Cardiac muscle cell (in vitro differentiated cells and primary cell): Measurements from ENCODE around the gene CCDC88C. TPM values are rescaled to one million over a fixed set of nuclear protein-coding genes. Genes with fewer than 3 reads are reported as not detected.
"Not testable (repeated sequence)": the region's sequence is repeated elsewhere in the genome, so short reads cannot be mapped to it uniquely, and the experiment has no call there.

Experiments used
- DNase-seq, 2 donors: peaks; one replicate each; pipeline versions ENCODE4 v3.0.0 to v3.0.0-alpha.2; 2010 to 2017; ENCODE audit warnings: low read depth in 1 of 2, low spot score in 1 of 2
- H3K27ac ChIP-seq: fragments of 200-600 bp; sonication (generic); 2 replicates; pipeline ENCODE4 v1.5.1; 2016
- H3K27me3 ChIP-seq: fragments of 200-600 bp; sonication (generic); 2 replicates; pipeline ENCODE4 v1.6.0; 2016; ENCODE audit warnings: control low read depth
- H3K36me3 ChIP-seq: fragments of 200-600 bp; sonication (generic); 2 replicates; pipeline ENCODE4 v1.5.1; 2016; ENCODE audit warnings: control low read depth
- H3K4me1 ChIP-seq: fragments of 200-600 bp; sonication (generic); 2 replicates; pipeline ENCODE4 v1.8.1; 2017; ENCODE audit warnings: low read depth, mild to moderate bottlenecking, mixed run types
- H3K4me3 ChIP-seq: fragments of 200-600 bp; sonication (generic); 2 replicates; pipeline ENCODE4 v1.5.1; 2016; ENCODE audit warnings: mild to moderate bottlenecking
- H3K9me3 ChIP-seq: fragments of 200-600 bp; sonication (generic); 2 replicates; pipeline ENCODE4 v1.5.1; 2017; ENCODE audit warnings: low read depth, mild to moderate bottlenecking, control low read depth
- CTCF ChIP-seq: IDR thresholded peaks from 2 replicates; pipeline ENCODE4 v1.5.1; 2012; ENCODE audit warnings: low read depth, mild to moderate bottlenecking, low read length
- polyA plus RNA-seq: library from polyadenylated mRNA; unstranded; fragments of >200 nt; fragmentation: Nextera tagmentation; extraction: Ambion mirVana; gene quantifications from 2 replicates; pipeline ENCODE4 v1.2.1, GENCODE V29; 2016
- total RNA-seq: library from RNA; depleted of rRNA; stranded (reverse); fragments of >200 nt; gene quantifications from 2 replicates; pipeline ENCODE4 v1.2.3, GENCODE V29; 2016

The CCDC88C gene
- total and polyA plus RNA-seq, 2 experiments from 2014 or later = 0.49 to 1.2 TPM

GRCh38 chr14:91454580-91454979 is 37.0 kb upstream of the CCDC88C start:
- no peak overlapping the region for H3K4me3 ChIP-seq
- no peak overlapping the region for H3K27ac ChIP-seq
- TF ChIP-seq CTCF = no peak
- no peaks in the 10 kb centered on the region for H3K27me3 ChIP-seq
- no peak for DNase-seq
- peaks cover 34% of the 10 kb centered on the region for H3K36me3 ChIP-seq
- no peaks in the 10 kb centered on the region for H3K9me3 ChIP-seq
- no peaks in the 10 kb centered on the region for H3K4me1 ChIP-seq

DNA sequence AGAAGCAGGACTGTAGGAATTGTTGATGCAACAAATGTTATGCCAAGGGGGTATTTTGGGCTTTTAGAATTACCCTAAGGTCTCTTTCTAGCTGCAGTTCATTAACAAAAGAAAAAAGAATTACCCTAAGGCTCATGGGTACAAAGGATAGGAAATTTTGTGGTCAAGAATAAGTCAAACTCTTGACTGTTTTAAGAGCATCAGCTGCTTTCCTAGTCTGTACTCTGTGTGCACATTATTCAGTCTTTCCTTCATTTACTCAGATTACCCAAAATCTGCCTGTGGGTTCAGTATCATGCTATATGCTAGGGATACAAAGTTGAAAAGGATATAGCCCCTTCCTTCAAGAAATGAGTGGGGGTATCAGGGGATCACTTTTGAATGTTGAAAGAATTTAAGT is 36.5 kb upstream of the CCDC88C start:
- no peak for TF ChIP-seq CTCF
- DNase-seq = no peak
- Histone ChIP-seq H3K4me3 (no peak overlapping the region), H3K9me3 (no peaks in the 10 kb centered on the region), H3K4me1 (no peaks in the 10 kb centered on the region), H3K27ac (no peak overlapping the region), H3K27me3 (no peaks in the 10 kb centered on the region), H3K36me3 (peaks cover 30% of the 10 kb centered on the region)

GRCh38 chr14:91453744-91454143 is 36.1 kb upstream of the CCDC88C start:
- Histone ChIP-seq H3K36me3 (peaks cover 25% of the 10 kb centered on the region), H3K4me3 (no peak overlapping the region), H3K27ac (no peak overlapping the region), H3K9me3 (no peaks in the 10 kb centered on the region), H3K27me3 (no peaks in the 10 kb centered on the region), H3K4me1 (no peaks in the 10 kb centered on the region)
- no peak for DNase-seq
- TF ChIP-seq CTCF = no peak

GRCh38 chr14:91444335-91445020 is 26.9 kb upstream of the CCDC88C start:
- Histone ChIP-seq H3K36me3 (no peaks in the 10 kb centered on the region), H3K9me3 (no peaks in the 10 kb centered on the region), H3K27me3 (no peaks in the 10 kb centered on the region), H3K4me3 (no peak overlapping the region), H3K27ac (no peak overlapping the region), H3K4me1 (no peaks in the 10 kb centered on the region)
- no peak for DNase-seq
- TF ChIP-seq CTCF = no peak

DNA sequence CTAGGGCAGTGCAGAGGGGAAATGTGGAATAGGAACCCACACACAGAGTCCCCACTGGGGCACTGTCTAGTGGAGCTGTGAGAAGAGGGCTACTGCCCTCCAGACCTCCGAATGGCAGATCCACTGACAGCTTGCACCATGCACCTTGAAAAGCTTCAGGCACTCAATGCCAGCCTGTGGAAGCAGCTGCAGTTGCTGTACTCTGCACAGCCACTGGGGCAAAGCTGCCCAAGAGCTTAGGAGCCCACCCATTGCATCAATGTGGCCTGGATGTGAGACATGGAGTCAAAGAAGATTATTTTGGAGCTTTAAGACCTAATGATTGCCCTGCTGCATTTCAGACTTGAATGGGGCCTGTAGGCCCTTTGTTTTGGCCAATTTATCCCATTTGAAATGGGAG is 21.7 kb upstream of the CCDC88C start:
- Histone ChIP-seq H3K4me1 (no peaks in the 10 kb centered on the region), H3K4me3 (no peak overlapping the region), H3K36me3 (no peaks in the 10 kb centered on the region), H3K27me3 (no peaks in the 10 kb centered on the region), H3K9me3 (no peaks in the 10 kb centered on the region), H3K27ac (no peak overlapping the region)
- DNase-seq = no peak
- TF ChIP-seq CTCF = no peak

DNA sequence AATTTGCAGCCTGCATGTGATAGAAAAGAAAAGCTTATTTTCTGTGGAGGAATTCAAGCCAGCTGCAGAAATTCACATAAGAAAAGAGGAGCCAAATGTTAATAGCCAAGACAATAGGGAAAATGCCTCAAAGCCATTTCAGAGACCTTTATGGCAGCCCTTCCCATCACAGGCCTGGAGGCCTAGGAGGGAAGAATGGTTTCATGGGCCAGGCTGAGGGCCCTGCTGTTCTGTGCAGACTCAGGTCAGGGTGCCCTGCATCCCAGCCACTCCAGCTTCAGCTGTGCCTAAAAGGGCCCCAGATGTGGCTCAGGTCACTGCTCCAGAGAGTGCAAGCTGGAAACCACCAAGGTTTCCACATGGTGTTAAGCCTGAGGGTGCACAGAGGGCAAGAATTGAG is 21.2 kb upstream of the CCDC88C start:
- Histone ChIP-seq H3K4me1 (no peaks in the 10 kb centered on the region), H3K36me3 (no peaks in the 10 kb centered on the region), H3K4me3 (no peak overlapping the region), H3K9me3 (no peaks in the 10 kb centered on the region), H3K27ac (no peak overlapping the region), H3K27me3 (no peaks in the 10 kb centered on the region)
- DNase-seq = no peak
- TF ChIP-seq CTCF = no peak

- H3K9me3 ChIP-seq, DNase-seq, H3K4me1 ChIP-seq, H3K27ac ChIP-seq, H3K27me3 ChIP-seq, H3K4me3 ChIP-seq, H3K36me3 ChIP-seq: not testable (repeated sequence)
Measured at GRCh38 chr14:91436266-91436665, 18.6 kb upstream of the CCDC88C start.
